SKM-1 (cell line): Measurements from ENCODE around the gene TMEM132C.

Source experiments
- DNase-seq: peaks from one replicate; lab custom pipeline; 2025; ENCODE audit not compliant: unreplicated experiment; lab: John Stamatoyannopoulos, UW

The TMEM132C gene

GRCh38 chr12:128693771-128694170 is 426.8 kb downstream of the TMEM132C start:
- DNase-seq, result no peak

GRCh38 chr12:128694445-128694844 is 427.5 kb downstream of the TMEM132C start:
- no peak for DNase-seq

DNA sequence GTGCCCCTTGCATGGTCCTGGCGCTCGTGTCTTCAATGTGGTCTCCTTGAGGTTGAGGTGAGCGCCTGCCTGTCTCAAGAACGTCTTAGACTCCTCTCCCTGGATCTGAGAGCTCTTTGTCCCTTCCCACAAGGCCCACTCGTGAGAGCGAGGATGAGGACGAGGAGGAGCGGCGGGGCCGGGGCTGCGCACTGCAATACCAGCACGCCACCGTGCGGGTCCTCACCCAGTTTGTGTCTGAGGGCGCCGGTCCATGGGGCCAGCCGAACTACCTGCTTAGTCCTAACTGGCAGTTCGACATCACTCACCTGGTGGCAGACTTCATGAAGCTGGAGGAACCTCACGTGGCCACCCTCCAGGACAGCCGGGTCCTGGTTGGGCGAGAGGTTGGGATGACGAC is 428.7 kb downstream of the TMEM132C start:
- no peak for DNase-seq

GRCh38 chr12:128698301-128698972 is 431.5 kb downstream of the TMEM132C start:
- no peak for DNase-seq

GRCh38 chr12:128699106-128699505 is 432.1 kb downstream of the TMEM132C start:
- no peak for DNase-seq

DNA sequence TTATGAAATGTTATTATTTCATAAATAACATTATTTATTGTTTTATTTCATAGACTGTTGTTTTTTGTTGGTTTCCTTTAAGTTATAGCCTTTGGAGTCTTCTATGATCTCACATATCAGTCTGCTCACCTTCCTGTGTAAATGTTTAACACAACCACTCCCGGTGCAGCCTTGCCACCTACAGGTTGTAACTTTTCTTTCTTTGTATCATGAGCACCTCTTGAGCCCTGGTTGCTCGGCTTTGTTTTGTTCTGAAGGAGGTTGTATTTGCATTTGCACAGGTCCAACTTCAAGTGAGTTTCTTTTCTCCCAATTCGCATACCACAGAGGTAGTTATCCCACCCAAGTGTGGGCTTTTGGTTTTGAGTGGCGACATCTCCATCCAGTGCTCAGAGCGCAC is 435.4 kb downstream of the TMEM132C start:
- DNase-seq, result no peak

GRCh38 chr12:128705140-128705539 is 438.2 kb downstream of the TMEM132C start:
- no peak for DNase-seq

DNA sequence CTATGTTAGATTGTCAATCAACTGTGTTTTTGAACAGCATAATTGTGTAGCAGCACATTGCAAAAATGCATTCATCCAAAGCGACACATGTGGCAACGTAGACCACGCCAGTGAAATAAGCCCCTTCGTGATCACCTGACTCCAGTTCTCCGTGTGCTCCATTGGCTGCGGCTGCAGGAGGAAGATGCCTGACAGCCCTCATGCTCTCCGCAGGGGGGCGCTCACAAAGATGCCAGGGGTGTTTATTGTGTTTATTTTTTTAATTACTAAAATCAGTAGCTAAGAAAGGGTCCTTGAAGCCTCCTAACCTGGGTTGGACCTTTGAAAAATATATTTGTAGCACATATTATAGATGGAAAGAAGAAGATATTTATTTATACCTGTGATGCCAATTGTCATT is 440.5 kb downstream of the TMEM132C start:
- DNase-seq, result no peak

DNA sequence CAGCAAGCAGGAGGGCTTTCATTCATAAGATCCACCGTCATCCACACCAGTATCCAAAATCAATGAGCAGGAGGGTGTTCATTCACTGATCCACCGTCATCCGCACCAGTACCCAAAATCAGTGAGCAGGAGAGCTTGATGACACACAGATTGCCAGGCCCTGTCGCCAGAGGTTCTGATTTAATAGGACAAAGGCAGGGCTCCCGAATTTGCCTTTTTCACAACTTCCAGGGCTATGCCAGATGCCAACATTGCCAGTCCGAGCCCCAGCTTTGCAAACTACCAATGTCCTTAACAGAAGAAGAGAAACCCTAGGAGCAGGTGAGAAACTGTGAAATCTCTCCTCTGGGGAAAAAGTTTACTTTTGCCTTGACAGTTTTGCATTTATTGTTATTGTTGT is 441.8 kb downstream of the TMEM132C start:
- DNase-seq, result no peak

GRCh38 chr12:128709660-128710059 is 442.7 kb downstream of the TMEM132C start:
- no peak for DNase-seq

DNA sequence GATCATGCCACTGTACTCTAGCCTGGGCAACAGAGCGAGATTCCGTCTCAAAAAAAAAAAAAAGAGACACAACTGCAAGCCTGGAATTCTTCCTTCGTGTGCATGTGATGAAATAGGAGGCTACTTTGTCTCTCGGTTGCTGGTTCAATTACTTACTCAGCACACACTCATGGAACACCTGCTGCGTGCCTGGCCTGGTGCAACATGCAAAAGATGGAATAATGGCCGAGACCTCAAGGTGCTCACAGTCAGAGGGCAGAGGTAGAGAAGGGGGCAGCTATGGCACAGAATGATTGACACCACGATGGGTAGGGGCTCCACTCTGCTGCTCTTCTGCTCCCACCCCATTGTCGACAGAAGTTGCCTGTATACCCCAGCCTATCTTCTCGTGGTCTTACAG is 444.5 kb downstream of the TMEM132C start:
- DNase-seq, result no peak

- DNase-seq, result no peak
These were observed 445.7 kb downstream of the TMEM132C start for GRCh38 chr12:128712622-128713021.

DNA sequence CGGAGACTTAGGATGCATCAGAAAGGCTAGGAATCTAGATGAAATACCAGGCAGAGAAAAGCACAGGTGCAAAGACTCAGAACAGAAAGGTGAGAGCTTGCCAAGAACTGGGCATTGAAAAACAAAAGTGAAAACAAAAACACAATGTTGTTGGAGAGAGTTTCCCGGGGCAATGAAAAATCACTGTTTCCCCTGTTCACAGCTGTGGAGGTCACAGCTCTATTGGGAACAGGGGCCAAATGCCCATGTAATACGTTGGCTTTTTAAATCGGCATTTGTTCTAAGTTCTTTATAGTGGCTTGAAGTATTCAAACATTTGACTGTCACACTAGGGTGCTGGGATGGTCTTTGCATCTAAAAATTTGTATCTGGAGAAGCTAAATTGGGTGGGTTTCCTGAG is 448.5 kb downstream of the TMEM132C start:
- DNase-seq, result no peak

DNA sequence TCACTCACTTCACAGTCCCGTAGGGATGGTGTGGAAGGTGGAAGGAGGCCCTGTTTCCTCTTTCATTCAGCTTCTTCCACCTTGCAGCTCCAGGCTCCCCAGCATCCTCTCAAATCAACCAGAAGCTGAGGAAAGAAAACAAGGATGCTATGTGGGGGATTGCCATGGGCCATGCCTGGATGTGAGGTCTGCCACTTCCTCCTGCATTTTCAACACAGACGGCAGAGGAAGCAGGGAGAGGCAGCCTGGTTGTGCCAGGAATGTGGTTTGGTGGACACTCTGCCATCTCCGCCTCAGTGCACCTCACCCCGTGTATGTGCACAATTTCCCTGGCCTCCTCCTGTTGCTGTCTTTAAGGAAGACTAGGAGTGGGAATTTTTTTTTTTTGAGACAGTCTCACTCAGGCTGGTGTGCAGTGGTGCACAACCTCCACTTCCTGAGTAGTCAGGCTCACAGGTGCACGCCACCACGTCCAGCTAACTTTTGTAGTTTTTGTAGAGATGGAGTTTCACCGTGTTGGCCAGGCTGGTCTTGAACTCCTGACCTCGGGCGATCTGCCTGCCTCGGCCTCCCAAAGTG is 457.6 kb downstream of the TMEM132C start:
- DNase-seq, result no peak

- no peak for DNase-seq
These were observed 459.9 kb downstream of the TMEM132C start for GRCh38 chr12:128726886-128727285.

- no peak for DNase-seq
These were observed 460.5 kb downstream of the TMEM132C start for GRCh38 chr12:128727461-128727860.

DNA sequence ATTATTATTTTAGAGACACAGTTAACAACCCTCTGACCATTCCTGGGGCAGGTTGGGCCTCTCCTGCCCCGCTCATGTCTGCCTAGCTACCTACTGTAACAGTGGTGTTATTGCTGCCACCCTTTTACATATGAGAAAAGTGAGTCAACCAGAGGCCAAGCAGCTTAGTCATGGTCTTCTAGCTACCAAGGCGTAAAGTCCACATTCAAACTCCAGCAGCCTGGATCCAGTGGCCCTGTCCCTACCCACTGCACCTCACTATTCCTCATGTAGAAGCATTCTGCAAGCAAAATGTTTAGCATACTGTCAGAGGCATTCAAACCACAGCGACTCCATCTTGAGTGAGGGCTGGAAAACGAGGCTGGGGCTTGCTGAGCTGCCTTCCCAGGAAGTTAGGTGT is 461.0 kb downstream of the TMEM132C start:
- DNase-seq, result no peak

GRCh38 chr12:128729628-128730121 is 462.7 kb downstream of the TMEM132C start:
- DNase-seq, result no peak

GRCh38 chr12:128734371-128734770 is 467.4 kb downstream of the TMEM132C start:
- no peak for DNase-seq

- DNase-seq, result no peak
These were observed 470.5 kb downstream of the TMEM132C start for GRCh38 chr12:128737292-128737966.

- no peak for DNase-seq
These were observed 476.9 kb downstream of the TMEM132C start for GRCh38 chr12:128743916-128744315.
